SJCRH30 (cell line): ENCODE data around the gene PPP1R10. TPM values are rescaled to one million over a fixed set of nuclear protein-coding genes. Genes with fewer than 3 reads are reported as not detected.

Source experiments
- DNase-seq, 2 experiments: peaks; one replicate each; pipeline ENCODE4 v3.0.0-alpha.2; 2015 to 2020
- H3K27ac ChIP-seq: fragments of 250-450 bp; sonication (Bioruptor Pico); 2 replicates; pipeline ENCODE4 v1.5.1; 2020; ENCODE audit warnings: mild to moderate bottlenecking, moderate library complexity
- H3K27me3 ChIP-seq: fragments of 250-450 bp; sonication (Bioruptor Pico); 2 replicates; pipeline ENCODE4 v1.5.1; 2020; ENCODE audit warnings: mild to moderate bottlenecking, moderate library complexity
- H3K36me3 ChIP-seq: fragments of 250-450 bp; sonication (Bioruptor Pico); 2 replicates; pipeline ENCODE4 v1.5.1; 2020; ENCODE audit warnings: mild to moderate bottlenecking, moderate library complexity
- H3K4me1 ChIP-seq: fragments of 250-450 bp; sonication (Bioruptor Pico); 2 replicates; pipeline ENCODE4 v1.5.1; 2020; ENCODE audit warnings: mild to moderate bottlenecking, moderate library complexity
- H3K4me3 ChIP-seq: fragments of 250-450 bp; sonication (Bioruptor Pico); 2 replicates; pipeline ENCODE4 v1.5.1; 2020; ENCODE audit warnings: mild to moderate bottlenecking, moderate library complexity
- H3K9me3 ChIP-seq: fragments of 250-450 bp; sonication (Bioruptor Pico); replicated peaks from 2 replicates; pipeline ENCODE4 v1.5.1; 2020; ENCODE audit warnings: mild to moderate bottlenecking, moderate library complexity
- total RNA-seq: library from RNA; depleted of rRNA; stranded (reverse); fragments of >200 nt; shearing (Covaris generic); gene quantifications from 2 replicates; pipeline ENCODE4 v1.2.3, GENCODE V29; 2014; rRNA removed

The PPP1R10 gene
- total RNA-seq, 1 experiment from 2014 or later: 120 TPM

DNA sequence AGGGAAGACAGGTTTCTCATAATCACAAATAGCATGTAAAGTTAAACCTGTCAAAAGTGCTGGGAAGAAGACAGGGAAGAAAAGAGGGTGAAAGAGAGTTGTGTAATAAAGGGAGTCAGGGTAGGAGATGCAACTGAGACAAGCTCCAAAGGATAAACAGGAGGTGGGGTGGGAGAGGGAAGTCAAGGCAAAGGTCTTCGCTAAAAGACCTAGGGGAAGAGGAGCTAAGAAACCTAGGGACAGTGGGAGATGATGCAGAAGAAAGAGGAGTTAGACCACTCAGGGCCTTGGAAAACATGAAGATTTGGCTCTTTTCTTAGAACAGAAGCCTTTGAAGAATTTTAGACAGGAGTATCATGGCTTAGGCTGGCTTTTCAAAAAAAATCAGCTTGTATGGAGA lies 52.9 kb downstream of the PPP1R10 start:
- Histone ChIP-seq H3K27me3 (no peaks in the 10 kb centered on the region), H3K36me3 (peaks cover 12% of the 10 kb centered on the region; the same call in 1 of the 2 replicates), H3K9me3 (no peaks in the 10 kb centered on the region), H3K4me1 (no peaks in the 10 kb centered on the region), H3K27ac (no peak overlapping the region), H3K4me3 (no peak overlapping the region)
- DNase-seq: no peak

GRCh38 chr6:30562470-30563425 lies 54.3 kb downstream of the PPP1R10 start:
- Histone ChIP-seq H3K4me3 (no peak overlapping the region), H3K36me3 (peaks cover 12% of the 10 kb centered on the region; the same call in 1 of the 2 replicates), H3K9me3 (no peaks in the 10 kb centered on the region), H3K27me3 (no peaks in the 10 kb centered on the region), H3K27ac (no peak overlapping the region), H3K4me1 (no peaks in the 10 kb centered on the region)
- DNase-seq: no peak

DNA sequence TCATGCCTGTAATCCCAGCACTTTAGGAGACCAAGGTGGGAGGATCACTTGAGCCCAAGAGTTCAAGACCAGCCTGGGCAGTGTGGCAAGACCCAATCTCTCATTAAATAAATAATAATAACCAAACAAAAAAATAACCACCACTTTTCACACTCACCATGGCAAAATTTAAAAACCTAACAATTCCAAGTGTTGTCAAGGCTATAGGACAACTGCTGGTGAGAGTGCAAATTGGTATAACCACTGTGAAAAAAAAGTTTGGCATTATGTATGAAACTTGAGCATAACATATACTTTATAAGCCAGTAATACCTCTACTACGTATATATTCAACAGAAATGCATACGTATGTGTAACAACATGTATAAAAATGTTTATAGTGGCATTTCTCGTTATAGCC lies 56.1 kb downstream of the PPP1R10 start:
- Histone ChIP-seq H3K4me1 (no peaks in the 10 kb centered on the region), H3K36me3 (peaks cover 12% of the 10 kb centered on the region; the same call in 1 of the 2 replicates), H3K4me3 (no peak overlapping the region), H3K27me3 (no peaks in the 10 kb centered on the region), H3K27ac (no peak overlapping the region), H3K9me3 (no peaks in the 10 kb centered on the region)
- DNase-seq: no peak

- Histone ChIP-seq H3K36me3 (peaks cover 14% of the 10 kb centered on the region; the same call in 1 of the 2 replicates), H3K4me3 (peak overlapping the region; percentile 79), H3K27ac (peak overlapping the region; percentile 78), H3K27me3 (no peaks in the 10 kb centered on the region), H3K4me1 (no peaks in the 10 kb centered on the region), H3K9me3 (no peaks in the 10 kb centered on the region)
- DNase-seq: no peak
Measured at GRCh38 chr6:30557683-30557981, 59.4 kb downstream of the PPP1R10 start.

- H3K9me3 ChIP-seq: no peaks in the 10 kb centered on the region
- H3K27me3 ChIP-seq: no peaks in the 10 kb centered on the region
- peak; percentile 89 to 91 for DNase-seq
- H3K36me3 ChIP-seq: peaks cover 14% of the 10 kb centered on the region; the same call in 1 of the 2 replicates
- H3K4me3 ChIP-seq: peak within 1 kb of the TSS; percentile 79
- H3K27ac ChIP-seq: peak within 1 kb of the TSS; percentile 78
- H3K4me1 ChIP-seq: no peaks in the 10 kb centered on the region
Measured at GRCh38 chr6:30556906-30557682, 59.9 kb downstream of the PPP1R10 start, which contains the start of gene PRR3. TSS of gene PRR3 (plus strand) at chr6:30557295. CDS start at chr6:30557345, 50 bp downstream.

GRCh38 chr6:30556066-30556905 lies 60.8 kb downstream of the PPP1R10 start, which contains the start of gene GNL1:
TSS of gene GNL1 (minus strand) at chr6:30556489. CDS start at chr6:30556203, 286 bp downstream.
- H3K36me3 ChIP-seq: peaks cover 18% of the 10 kb centered on the region
- H3K4me1 ChIP-seq: no peaks in the 10 kb centered on the region
- H3K27ac ChIP-seq: peak within 1 kb of the TSS; percentile 78
- no peaks in the 10 kb centered on the region for H3K27me3 ChIP-seq
- DNase-seq: peak; percentile 85 to 88
- H3K4me3 ChIP-seq: peak within 1 kb of the TSS; percentile 79
- H3K9me3 ChIP-seq: no peaks in the 10 kb centered on the region

DNA sequence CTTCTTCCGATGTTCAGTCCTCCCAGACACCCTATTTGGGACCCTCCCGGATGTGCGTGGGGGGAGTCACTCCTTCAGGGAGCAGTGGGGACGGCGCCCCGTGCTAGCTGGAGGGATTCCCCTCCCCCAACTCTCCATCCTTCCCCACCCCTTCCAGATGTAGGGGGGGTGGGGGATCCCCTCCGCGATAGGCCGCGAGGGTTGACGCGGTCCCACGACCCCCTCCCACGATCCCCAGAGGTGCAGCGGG lies 61.3 kb downstream of the PPP1R10 start:
- Histone ChIP-seq H3K27me3 (no peaks in the 10 kb centered on the region), H3K36me3 (peaks cover 21% of the 10 kb centered on the region), H3K4me3 (peak overlapping the region; percentile 79), H3K27ac (peak overlapping the region; percentile 78), H3K9me3 (no peaks in the 10 kb centered on the region), H3K4me1 (no peaks in the 10 kb centered on the region)
- no peak for DNase-seq

DNA sequence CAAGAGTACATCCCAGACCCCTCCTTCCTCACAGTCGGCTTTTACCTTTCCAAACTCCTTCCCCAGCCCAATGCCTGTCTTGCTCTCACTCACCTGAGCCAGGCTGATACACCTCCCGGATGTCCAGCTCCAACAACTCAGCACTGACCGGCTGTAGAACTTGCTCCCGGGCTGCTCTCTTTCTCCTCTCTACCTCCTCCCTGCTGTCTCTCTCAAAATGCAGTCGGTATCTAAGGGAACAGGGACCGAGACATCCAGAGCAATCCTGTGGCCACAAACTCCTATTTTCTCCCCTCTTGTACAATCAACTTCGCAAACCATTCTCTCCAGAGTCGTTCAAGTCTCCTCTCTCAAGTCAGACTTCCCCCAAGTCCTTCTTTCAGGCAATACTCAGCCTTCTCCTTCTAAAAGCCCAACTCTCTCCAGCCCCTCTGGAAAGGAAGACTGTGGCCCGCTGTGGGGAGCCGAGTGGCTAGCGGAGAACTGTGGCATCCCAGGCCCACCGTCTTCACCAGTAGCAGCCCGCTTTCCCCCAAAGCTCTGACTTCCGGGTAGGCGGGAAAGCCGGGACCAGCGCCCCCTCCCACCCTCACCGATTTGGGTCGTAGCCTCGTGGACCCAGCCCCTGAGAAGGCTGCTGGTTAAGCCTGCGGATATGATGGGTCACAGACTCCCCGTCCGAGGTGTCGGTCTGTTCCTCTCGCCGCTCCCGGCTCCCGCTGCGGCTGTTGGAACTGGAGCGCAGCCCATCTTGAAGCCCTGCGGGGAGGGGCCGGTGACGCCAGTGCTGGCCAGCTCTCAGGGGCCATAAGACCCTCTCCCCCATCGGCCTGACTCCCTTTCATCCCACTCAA lies 61.9 kb downstream of the PPP1R10 start:
- H3K36me3 ChIP-seq: peaks cover 21% of the 10 kb centered on the region

DNA sequence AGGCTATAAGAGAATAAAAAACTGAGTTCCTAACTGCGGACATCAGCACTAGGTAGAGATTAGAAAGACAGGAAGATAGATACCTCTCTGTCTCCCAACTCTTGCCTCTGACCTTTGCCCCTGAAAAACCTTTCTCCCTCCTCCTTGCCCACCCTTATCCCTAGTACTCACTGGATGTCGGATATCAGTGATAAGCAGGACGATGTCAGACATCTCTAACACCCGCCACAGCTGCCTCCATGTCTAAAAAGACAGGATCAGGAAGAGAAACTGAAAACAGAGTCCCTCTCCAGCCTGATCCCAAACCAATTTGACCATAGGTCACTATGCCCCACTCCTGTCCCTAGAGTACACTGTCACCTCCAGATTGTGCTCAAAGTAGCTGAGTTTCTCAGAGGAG lies 62.6 kb downstream of the PPP1R10 start:
- Histone ChIP-seq H3K4me1 (no peaks in the 10 kb centered on the region), H3K27me3 (no peaks in the 10 kb centered on the region), H3K36me3 (peaks cover 21% of the 10 kb centered on the region), H3K9me3 (no peaks in the 10 kb centered on the region), H3K27ac (no peak overlapping the region), H3K4me3 (no peak overlapping the region)
- no peak for DNase-seq

More for the DNA sequence above, 61.9 kb downstream of the PPP1R10 start:
- H3K4me3 ChIP-seq: peak overlapping the region; percentile 79
- peak; percentile 38 to 49 for DNase-seq
- H3K27me3 ChIP-seq: no peaks in the 10 kb centered on the region
- H3K9me3 ChIP-seq: no peaks in the 10 kb centered on the region
- H3K4me1 ChIP-seq: no peaks in the 10 kb centered on the region
- H3K27ac ChIP-seq: peak overlapping the region; percentile 78

Other genes starting within 250 kb of the PPP1R10 start
- gene HLA-E, start 127.7 kb downstream of the PPP1R10 start, total RNA-seq: 24.6 and 26.0 TPM in 2 replicates
- gene GNL1, start 60.8 kb downstream of the PPP1R10 start, total RNA-seq: 35.7 and 42.4 TPM in 2 replicates
- 30.1 and 30.8 TPM in 2 replicates for gene PRR3, start 59.9 kb downstream of the PPP1R10 start, total RNA-seq
- 68.0 and 74.7 TPM in 2 replicates for gene ABCF1, start 45.8 kb downstream of the PPP1R10 start, total RNA-seq
- 48.8 and 51.6 TPM in 2 replicates for gene MRPS18B, start 597 bp upstream of the PPP1R10 start, total RNA-seq
- 11.4 and 13.0 TPM in 2 replicates for gene ATAT1, start 9.6 kb upstream of the PPP1R10 start, total RNA-seq
- gene C6orf136, start 29.9 kb upstream of the PPP1R10 start, total RNA-seq: 9.1 and 10.0 TPM in 2 replicates
- gene DHX16, start 55.8 kb upstream of the PPP1R10 start, total RNA-seq: 26.5 and 29.0 TPM in 2 replicates
- 39.4 and 44.3 TPM in 2 replicates for gene PPP1R18, start 69.4 kb upstream of the PPP1R10 start, total RNA-seq
- 25.0 and 29.6 TPM in 2 replicates for gene NRM, start 73.7 kb upstream of the PPP1R10 start, total RNA-seq
- 24.6 and 25.0 TPM in 2 replicates for gene MDC1, start 100.0 kb upstream of the PPP1R10 start, total RNA-seq
- gene TUBB, start 103.1 kb upstream of the PPP1R10 start, total RNA-seq: 1,652 and 1,704 TPM in 2 replicates
- 87.4 and 92.2 TPM in 2 replicates for gene FLOT1, start 125.4 kb upstream of the PPP1R10 start, total RNA-seq
- 19.9 and 22.1 TPM in 2 replicates for gene IER3, start 127.3 kb upstream of the PPP1R10 start, total RNA-seq